NCI-H446 treated with DMSO at 0.1 percent for 48 hours (cell line): ENCODE results near the gene FUT7.

Source experiments
- DNase-seq: peaks from one replicate; lab custom pipeline; 2025; lab: John Stamatoyannopoulos, UW

Gene FUT7

GRCh38 chr9:136982232-136983051, 49.4 kb downstream of the FUT7 start, which contains the start of gene LCNL1:
LCNL1 (plus strand) TSS chr9:136982993; CDS start chr9:136983587, 594 bp downstream.
- no peak for DNase-seq

- DNase-seq = no peak
These were observed 50.2 kb downstream of the FUT7 start for GRCh38 chr9:136981588-136982231.

DNA sequence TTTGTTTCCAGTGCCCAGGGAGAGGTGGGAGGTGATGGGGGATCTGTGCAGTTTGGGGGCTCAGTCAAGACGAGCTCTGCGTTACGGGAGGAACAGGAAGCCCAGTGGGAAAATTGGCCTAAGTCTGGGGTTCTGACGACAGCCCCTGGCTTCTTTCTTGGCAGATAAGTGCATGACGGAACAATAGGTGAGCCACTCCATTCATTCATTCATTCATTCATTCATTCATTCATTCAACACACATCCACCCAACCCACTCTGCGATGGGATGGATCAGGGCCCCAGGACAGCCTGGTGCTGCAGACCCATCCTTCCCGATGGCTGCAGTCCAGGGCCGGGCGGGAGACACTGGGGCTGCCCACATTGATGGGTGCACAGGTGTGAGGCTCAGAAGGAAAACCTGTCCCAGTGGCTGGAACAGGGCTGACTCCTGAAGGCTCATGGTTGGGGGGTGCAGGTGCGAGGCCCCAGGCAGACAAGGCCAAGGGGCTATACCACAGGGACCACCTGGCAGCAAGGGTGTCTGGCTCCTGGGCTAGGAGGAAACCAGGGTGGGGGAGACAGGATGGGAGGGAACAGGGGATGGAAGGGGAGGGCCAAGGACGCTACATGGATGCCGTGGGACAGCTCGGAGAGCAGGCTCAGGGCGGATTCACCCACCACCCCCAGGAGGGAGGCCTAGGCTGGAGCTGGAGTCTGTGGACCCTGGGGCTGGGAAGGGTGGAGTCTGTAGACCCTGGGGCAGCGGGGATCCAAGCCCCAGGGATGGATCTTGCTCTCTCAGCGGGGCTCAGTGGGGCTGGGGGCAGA, 51.0 kb downstream of the FUT7 start:
- no peak for DNase-seq
